Sigmoid colon (tissue), 7 donors: ENCODE results near the gene BCL7A. TPM values are rescaled to one million over a fixed set of nuclear protein-coding genes. Genes with fewer than 3 reads are reported as not detected.
A peak's percentile ranks its signal among the peaks of the same experiment; 100 is the strongest.

Experiments used
- DNase-seq: peaks from one replicate; pipeline ENCODE4 v3.0.0-alpha.2; 2019
- H3K27ac ChIP-seq, 4 donors: fragments of 200-600 bp; sonication (generic); one replicate each; pipeline ENCODE4 v1.5.1; 2016 to 2019; ENCODE audit warnings: mild to moderate bottlenecking in 1 of 4
- H3K27me3 ChIP-seq, 3 donors: fragments of 200-600 bp; sonication (generic); one replicate each; pipeline ENCODE4 v1.5.1; 2019; ENCODE audit warnings: mild to moderate bottlenecking in 1 of 3
- H3K36me3 ChIP-seq, 4 donors: fragments of 200-600 bp; sonication (generic); one replicate each; pipeline ENCODE4 v1.5.1; 2016 to 2019
- H3K4me1 ChIP-seq, 4 donors: fragments of 200-600 bp; sonication (generic); one replicate each; pipeline ENCODE4 v1.5.1; 2017 to 2019
- H3K4me3 ChIP-seq, 4 donors: fragments of 200-600 bp; sonication (generic); one replicate each; pipeline ENCODE4 v1.5.1; 2017 to 2019; ENCODE audit warnings: mild to moderate bottlenecking in 2 of 4, moderate library complexity in 1 of 4
- H3K9me3 ChIP-seq, 4 donors: fragments of 200-600 bp in 3 of 4; sonication (generic) in 3 of 4; one replicate each; pipeline versions ENCODE4 v1.5.1 to v1.6.1; 2013 to 2019
- CTCF ChIP-seq, 4 experiments: fragments of 450-650 bp in 3 of 4; fragments of 200-600 bp in 1 of 4; IDR thresholded peaks; one replicate each; pipeline ENCODE4 v1.5.1; 2016 to 2019; ENCODE audit warnings: antibody characterized with exemption in 4 of 4, mild to moderate bottlenecking in 3 of 4, moderate library complexity in 2 of 4
- EP300 ChIP-seq, 4 donors: sonication (generic); formaldehyde crosslinking; IDR thresholded peaks; one replicate each; pipeline ENCODE4 v1.6.1; 2017; ENCODE audit warnings: antibody characterized with exemption in 4 of 4
- POLR2A ChIP-seq, 2 donors: fragments of 450-650 bp; IDR thresholded peaks; one replicate each; pipeline ENCODE4 v1.6.1; 2016; ENCODE audit warnings: antibody characterized with exemption in 2 of 2, mild to moderate bottlenecking in 2 of 2, moderate library complexity in 2 of 2
- POLR2AphosphoS5 ChIP-seq, 4 donors: sonication (generic); formaldehyde crosslinking; IDR thresholded peaks; one replicate each; pipeline ENCODE4 v1.6.1; 2017; ENCODE audit warnings: antibody characterized with exemption in 4 of 4
- WGBS, 2 donors: extraction: QIAGEN DNeasy Blood & Tissue Kit; methylation state at CpG; one replicate each; pipeline ENCODE4 v1.1.7; 2013; 5-methylcytosine and 5-hydroxymethylcytosine counted together
- intact Hi-C: fragments of 100-400 bp; cut with DNase I; formaldehyde crosslinking; loops from one replicate; pipeline ENCODE4 v1.15.1; 2023
- polyA plus RNA-seq, 3 donors: library from polyadenylated mRNA; stranded (reverse); fragments of 200-250 nt; gene quantifications; one replicate each; pipeline ENCODE4 v1.2.3, GENCODE V29; 2013
- total RNA-seq, 4 donors: library from RNA; depleted of rRNA; stranded (reverse); fragments of >200 nt; gene quantifications; one replicate each; pipeline ENCODE4 v1.1.0, GENCODE V29; 2016
- donor health status: healthy with polysubstance abuse.
- donor health status: Bipolar disorder and iron deficiency.
- donor health status: healthy.

Gene BCL7A
- total and polyA plus RNA-seq, 7 donors = 1.2 to 7.4 (median 6.4) TPM

- no peak for DNase-seq
Observed at GRCh38 chr12:122073815-122074214, 52.1 kb downstream of the BCL7A start.

GRCh38 chr12:122076743-122077495 is 55.2 kb downstream of the BCL7A start:
- intact Hi-C loops = no loop called here
- Histone ChIP-seq H3K4me3 (no peak overlapping the region), H3K36me3 (no peaks in the 10 kb centered on the region), H3K27ac (peak overlapping the region in 3 of 4 donors; percentile 87 to 96 (median 92)), H3K9me3 (no peaks in the 10 kb centered on the region), H3K4me1 (peaks cover 0 to 54% (median 36%) of the 10 kb centered on the region in 4 donors), H3K27me3 (no peaks in the 10 kb centered on the region)
- no peak for DNase-seq
- WGBS, 2 donors = 20 to 68% methylated on average over 10 of the region's 10 CpGs
- TF ChIP-seq EP300 (IDR thresholded peaks at IDR 0.05) (no peak), POLR2A (IDR thresholded peaks at IDR 0.05) (peak in 1 of 2 donors; percentile 12), POLR2AphosphoS5 (IDR thresholded peaks at IDR 0.05) (peak in 2 of 4 donors; percentile 1 to 17)

More at GRCh38 chr12:122073815-122074214, 52.1 kb downstream of the BCL7A start:
- no peaks in the 10 kb centered on the region for H3K9me3 ChIP-seq
- peak overlapping the region in 3 of 4 donors; percentile 77 to 96 (median 86) for H3K27ac ChIP-seq
- no peaks in the 10 kb centered on the region for H3K27me3 ChIP-seq
- TF ChIP-seq POLR2A (IDR thresholded peaks at IDR 0.05) = no peak
- TF ChIP-seq EP300 (IDR thresholded peaks at IDR 0.05) = no peak
- TF ChIP-seq POLR2AphosphoS5 (IDR thresholded peaks at IDR 0.05) = peak in 1 of 4 donors; percentile 11
- WGBS, 2 donors = 93 to 97% methylated on average over 1 of the region's 1 CpG
- no peak overlapping the region for H3K4me3 ChIP-seq
- intact Hi-C loops = no loop called here
- no peaks in the 10 kb centered on the region for H3K36me3 ChIP-seq
- H3K4me1 ChIP-seq = peaks cover 0 to 59% (median 51%) of the 10 kb centered on the region in 4 donors

- peak; percentile 98 for DNase-seq
- Histone ChIP-seq H3K4me3 (peak within 1 kb of the TSS; percentile 77 to 94 (median 90)), H3K36me3 (no peaks in the 10 kb centered on the region), H3K9me3 (no peaks in the 10 kb centered on the region), H3K4me1 (peaks cover 0 to 57% (median 37%) of the 10 kb centered on the region in 4 donors), H3K27me3 (no peaks in the 10 kb centered on the region), H3K27ac (peak within 1 kb of the TSS; percentile 87 to 96 (median 90))
- WGBS, 2 donors = 1% methylated on average over 113 of the region's 113 CpGs
- intact Hi-C loops = loop anchor here (2.0 kb wide), 1 partner anchor 14 kb away; no protein-coding TSS in a partner anchor
- TF ChIP-seq POLR2A (IDR thresholded peaks at IDR 0.05) = peak; percentile 18 to 61
- TF ChIP-seq CTCF (IDR thresholded peaks at IDR 0.05) = no peak
- TF ChIP-seq POLR2AphosphoS5 (IDR thresholded peaks at IDR 0.05) = peak; percentile 83 to 97 (median 91)
- no peak for TF ChIP-seq EP300 (IDR thresholded peaks at IDR 0.05)
Observed at GRCh38 chr12:122078141-122079032, 56.7 kb downstream of the BCL7A start, which contains the start of gene MLXIP. MLXIP (plus strand) TSS chr12:122078756; CDS start chr12:122078854, 98 bp downstream.

GRCh38 chr12:122079033-122079531 is 57.4 kb downstream of the BCL7A start:
- no peaks in the 10 kb centered on the region for H3K9me3 ChIP-seq
- intact Hi-C loops = loop anchor here (2.0 kb wide), 1 partner anchor 14 kb away; no protein-coding TSS in a partner anchor
- peaks cover 0 to 5% (median 0%) of the 10 kb centered on the region in 4 donors for H3K36me3 ChIP-seq
- H3K27me3 ChIP-seq = no peaks in the 10 kb centered on the region
- H3K4me1 ChIP-seq = peaks cover 0 to 63% (median 44%) of the 10 kb centered on the region in 4 donors
- 0% methylated on average over 38 of the region's 38 CpGs for WGBS, 2 donors
- TF ChIP-seq EP300 (IDR thresholded peaks at IDR 0.05) = no peak
- DNase-seq = peak; percentile 79
- H3K27ac ChIP-seq = peak overlapping the region; percentile 87 to 96 (median 90)
- peak overlapping the region; percentile 77 to 94 (median 90) for H3K4me3 ChIP-seq

- intact Hi-C loops = loop anchor here (2.0 to 5.0 kb wide), 2 partner anchors 15 to 43 kb away; no protein-coding TSS in a partner anchor
- Histone ChIP-seq H3K27ac (peak overlapping the region; percentile 87 to 96 (median 90)), H3K36me3 (peaks cover 0 to 10% (median 2%) of the 10 kb centered on the region in 4 donors), H3K9me3 (no peaks in the 10 kb centered on the region), H3K4me3 (peak overlapping the region; percentile 77 to 94 (median 90)), H3K4me1 (peaks cover 0 to 69% (median 49%) of the 10 kb centered on the region in 4 donors), H3K27me3 (no peaks in the 10 kb centered on the region)
- 0 to 1% methylated on average over 13 of the region's 13 CpGs for WGBS, 2 donors
- TF ChIP-seq EP300 (IDR thresholded peaks at IDR 0.05) = no peak
- no peak for TF ChIP-seq CTCF (IDR thresholded peaks at IDR 0.05)
- DNase-seq = peak; percentile 73
Observed at GRCh38 chr12:122079532-122080081, 57.9 kb downstream of the BCL7A start.
